ENCODE measurements around the gene GORASP1.

GORASP1 gene

GRCh38 chr3:39140341-39140971 lies 33.0 kb upstream of the GORASP1 start:
- no peak for DNase-seq

GRCh38 chr3:39139442-39139841 lies 32.0 kb upstream of the GORASP1 start:
- DNase-seq, result no peak

- no peak for DNase-seq
These were observed 31.5 kb upstream of the GORASP1 start for GRCh38 chr3:39138804-39139415.

DNA sequence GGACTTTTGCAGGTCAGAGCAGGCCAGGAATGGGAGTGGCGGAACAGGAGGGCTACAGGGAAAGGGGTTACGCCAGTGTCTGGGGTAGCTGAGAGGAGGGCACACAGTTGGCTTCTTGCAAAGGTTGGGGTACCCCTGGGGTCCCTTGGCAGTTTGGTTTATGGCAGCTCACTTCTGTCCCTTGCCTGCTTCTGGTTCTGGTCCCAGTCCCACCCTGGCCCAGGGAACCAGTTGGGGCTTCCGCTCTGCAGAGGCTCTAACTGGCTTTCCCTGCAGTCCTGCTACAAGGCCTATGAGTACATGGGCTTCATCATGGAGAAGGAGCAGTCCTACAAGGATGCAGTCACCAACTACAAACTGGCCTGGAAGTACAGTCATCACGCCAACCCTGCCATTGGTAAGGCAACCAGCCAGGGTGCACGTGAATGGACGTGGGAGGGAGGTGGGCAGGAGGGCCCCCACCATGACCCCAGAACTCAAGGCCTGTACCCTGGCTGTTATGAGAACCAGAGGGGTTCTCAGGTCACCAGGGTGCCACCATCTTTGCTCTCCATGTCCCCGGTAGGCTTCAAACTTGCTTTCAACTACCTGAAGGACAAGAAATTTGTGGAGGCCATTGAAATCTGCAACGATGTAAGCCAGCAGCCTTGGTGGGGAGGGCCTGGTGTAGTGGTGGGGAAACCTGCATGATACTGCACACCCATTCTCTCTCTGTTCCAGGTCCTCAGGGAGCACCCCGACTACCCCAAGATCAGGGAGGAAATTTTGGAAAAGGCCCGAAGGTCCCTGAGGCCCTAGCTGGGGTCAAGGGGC lies 30.8 kb upstream of the GORASP1 start:
- DNase-seq, result no peak

GRCh38 chr3:39137435-39137936 lies 30.1 kb upstream of the GORASP1 start:
- DNase-seq, result no peak

GRCh38 chr3:39136533-39137434 lies 29.4 kb upstream of the GORASP1 start:
- DNase-seq, result no peak

- DNase-seq, result no peak
These were observed 27.9 kb upstream of the GORASP1 start for GRCh38 chr3:39135170-39135805.

GRCh38 chr3:39134305-39134704 lies 26.9 kb upstream of the GORASP1 start:
- no peak for DNase-seq

DNA sequence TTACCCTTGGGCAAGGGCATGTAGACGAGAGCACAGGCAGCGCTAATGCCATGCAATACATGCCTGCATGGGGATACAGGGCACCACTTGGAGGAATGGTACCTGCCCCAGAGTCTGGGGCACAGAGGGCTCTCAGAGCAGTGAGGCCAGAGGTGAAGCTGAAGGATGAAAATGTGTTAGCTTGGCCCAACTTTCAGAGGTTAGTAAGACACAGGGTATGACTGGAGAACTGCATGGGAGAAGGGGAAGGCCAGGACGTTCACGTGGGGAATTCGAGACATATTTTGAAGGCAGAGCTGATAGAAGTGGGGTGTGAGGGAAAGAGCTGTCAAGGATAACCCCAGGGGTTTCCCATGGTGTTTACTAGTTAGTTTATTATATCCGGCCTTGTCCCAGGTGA lies 26.4 kb upstream of the GORASP1 start:
- DNase-seq, result no peak

DNA sequence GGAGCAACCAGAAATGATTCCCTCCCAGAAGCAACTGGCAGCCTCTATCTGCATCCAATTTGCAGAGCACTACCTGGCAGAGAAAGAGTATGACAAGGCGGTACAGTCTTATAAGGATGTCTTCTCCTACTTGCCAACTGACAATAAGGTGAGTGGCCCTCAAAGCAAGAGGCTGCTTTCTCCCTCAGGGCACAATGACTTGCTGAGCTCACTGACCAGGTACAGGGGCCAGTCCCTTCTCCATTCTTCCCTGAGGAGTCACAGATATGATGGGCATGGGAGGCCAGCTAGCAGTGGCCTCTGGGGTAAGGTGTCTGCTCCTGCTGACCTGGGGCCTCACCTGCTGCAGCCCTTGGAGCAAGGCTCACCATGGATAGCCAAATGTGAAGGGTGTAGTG lies 25.7 kb upstream of the GORASP1 start:
- DNase-seq, result no peak

DNA sequence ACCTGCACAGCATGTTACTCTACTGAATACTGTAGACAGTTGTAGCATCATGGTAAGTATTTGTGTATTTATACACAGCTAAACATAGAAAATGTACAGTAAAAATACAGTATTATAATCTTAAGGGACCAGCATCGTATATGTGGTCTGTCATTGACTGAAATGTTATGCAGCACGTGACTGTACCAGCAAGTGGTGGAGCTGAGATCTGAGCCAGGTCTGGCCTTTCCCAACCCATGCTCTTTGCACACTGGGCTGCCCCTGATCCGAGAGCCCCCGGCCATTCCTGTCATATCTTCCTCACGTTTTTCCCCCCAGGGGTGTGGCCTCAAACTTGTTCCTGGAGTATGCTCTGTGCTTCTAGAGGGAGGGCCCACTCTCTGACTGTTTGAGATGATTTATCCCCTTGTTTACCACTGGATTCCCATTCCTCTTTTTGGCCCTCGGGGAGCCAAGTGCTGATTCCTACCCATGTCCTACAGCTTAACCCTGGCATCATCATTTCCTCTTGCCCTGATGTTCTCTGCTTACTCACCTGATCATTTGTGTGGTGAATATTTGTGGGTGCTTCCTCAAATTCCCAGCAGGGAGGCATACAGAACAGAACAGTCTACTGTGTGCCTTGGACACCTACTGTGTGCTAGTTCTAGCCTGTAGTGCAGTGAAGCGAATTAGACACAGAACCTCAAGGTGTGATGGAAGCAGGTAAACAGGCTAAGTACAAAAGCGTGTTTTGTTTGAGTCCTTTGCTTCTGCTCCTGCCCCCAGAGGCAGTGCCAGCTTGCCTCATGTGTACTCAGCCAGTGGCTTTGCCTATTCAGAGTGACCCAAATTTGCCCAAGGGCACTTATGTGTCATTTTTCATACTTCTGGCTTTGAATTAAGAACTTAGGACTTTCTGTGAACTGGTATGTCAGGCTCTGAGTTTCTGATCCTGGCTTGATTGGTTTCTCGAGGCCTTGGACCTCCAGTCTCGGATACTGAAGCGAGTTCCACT lies 25.0 kb upstream of the GORASP1 start:
- DNase-seq, result no peak

GRCh38 chr3:39130693-39131265 lies 23.4 kb upstream of the GORASP1 start:
- no peak for DNase-seq

GRCh38 chr3:39130026-39130425 lies 22.6 kb upstream of the GORASP1 start:
- DNase-seq, result no peak

- DNase-seq, result no peak
These were observed 21.5 kb upstream of the GORASP1 start for GRCh38 chr3:39128951-39129350.

DNA sequence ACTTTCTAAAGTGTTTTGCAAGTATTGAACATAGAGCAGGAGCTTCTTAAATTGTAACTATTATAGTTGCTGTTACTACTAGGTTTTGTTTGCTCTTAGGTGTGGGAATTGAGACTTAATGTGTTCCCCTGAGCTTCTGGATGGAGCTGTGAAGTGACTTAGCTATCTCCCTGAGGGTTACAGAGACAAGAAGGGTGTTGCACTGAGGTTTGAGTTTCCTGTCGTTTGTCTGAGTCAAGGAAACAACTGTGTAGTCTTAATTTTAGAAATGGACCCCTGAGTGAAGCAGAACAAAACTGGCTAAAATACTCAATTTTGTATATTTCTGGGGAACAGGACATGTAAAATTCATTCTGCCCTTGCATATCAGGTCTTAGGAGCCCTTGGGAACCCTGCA lies 20.5 kb upstream of the GORASP1 start:
- no peak for DNase-seq

GRCh38 chr3:39127269-39127907 lies 20.0 kb upstream of the GORASP1 start:
- DNase-seq, result no peak

GRCh38 chr3:39126532-39127071 lies 19.2 kb upstream of the GORASP1 start:
- DNase-seq, result no peak

DNA sequence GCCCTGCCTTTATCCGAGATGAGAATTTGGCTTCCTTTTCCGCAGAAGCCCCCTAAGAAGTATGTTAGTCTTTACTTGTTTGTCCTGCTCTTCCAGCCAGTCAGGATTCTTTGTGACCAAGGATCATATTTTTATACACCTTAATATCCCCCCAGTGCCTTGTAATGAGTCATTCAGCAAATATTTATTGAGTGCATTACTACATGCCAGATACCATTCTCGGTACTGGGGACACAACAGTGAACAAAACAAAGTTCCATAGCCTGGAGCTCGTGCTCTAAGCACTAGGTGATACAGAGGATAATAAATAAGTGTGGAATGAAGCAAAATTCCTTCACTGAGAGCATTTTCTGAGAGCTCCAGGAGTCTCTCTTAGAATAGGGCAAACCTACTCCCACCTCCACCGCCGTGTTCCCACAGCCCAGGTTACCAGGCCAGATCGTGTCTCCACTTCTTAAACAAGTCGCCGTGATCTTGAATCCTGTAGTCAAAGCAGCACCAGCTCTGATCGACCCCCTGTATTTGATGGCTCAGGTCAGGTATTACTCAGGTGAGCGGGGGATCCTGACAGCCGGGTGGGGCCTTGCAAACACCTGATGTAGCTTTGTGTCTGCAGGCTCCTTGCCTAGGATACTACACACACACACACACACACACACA lies 18.5 kb upstream of the GORASP1 start:
- DNase-seq, result no peak

Data from DMS153 (cell line).